ENCODE data around the gene KIRREL3. TPM values are rescaled to one million over a fixed set of nuclear protein-coding genes. Genes with fewer than 3 reads are reported as not detected.

KIRREL3 gene
- total RNA-seq, 1 donor from 2014 or later, result not detected

GRCh38 chr11:126436209-126436755 lies 564.3 kb downstream of the KIRREL3 start:
- Histone ChIP-seq H3K27me3 (ENCODE audit: control insufficient read depth, insufficient read depth, low read length) (peaks cover 4% of the 10 kb centered on the region), H3K4me3 (ENCODE audit: low read depth, low read length) (no peak overlapping the region), H3K36me3 (ENCODE audit: control insufficient read depth, insufficient read depth, low read length) (no peaks in the 10 kb centered on the region)
- FAIRE-seq, result no peak
- DNase-seq (ENCODE audit: low read depth), result no peak
- TF ChIP-seq CTCF (IDR thresholded peaks at IDR 0.05; ENCODE audit: insufficient read depth, low read length, severe bottlenecking), result no peak

GRCh38 chr11:126434950-126435335 lies 565.6 kb downstream of the KIRREL3 start:
- H3K36me3 ChIP-seq (ENCODE audit: control insufficient read depth, insufficient read depth, low read length), result no peaks in the 10 kb centered on the region
- FAIRE-seq, result no peak
- H3K4me3 ChIP-seq (ENCODE audit: low read depth, low read length), result no peak overlapping the region
- DNase-seq (ENCODE audit: low read depth), result no peak
- no peak for TF ChIP-seq CTCF (IDR thresholded peaks at IDR 0.05; ENCODE audit: insufficient read depth, low read length, severe bottlenecking)
- H3K27me3 ChIP-seq (ENCODE audit: control insufficient read depth, insufficient read depth, low read length), result peaks cover 2% of the 10 kb centered on the region

- H3K27me3 ChIP-seq (ENCODE audit: control insufficient read depth, insufficient read depth, low read length), result no peaks in the 10 kb centered on the region
- DNase-seq (ENCODE audit: low read depth) (no peak), FAIRE-seq (no peak)
- no peaks in the 10 kb centered on the region for H3K36me3 ChIP-seq (ENCODE audit: control insufficient read depth, insufficient read depth, low read length)
- no peak overlapping the region for H3K4me3 ChIP-seq (ENCODE audit: low read depth, low read length)
- TF ChIP-seq CTCF (IDR thresholded peaks at IDR 0.05; ENCODE audit: insufficient read depth, low read length, severe bottlenecking), result no peak
Observed at GRCh38 chr11:126433989-126434949, 566.3 kb downstream of the KIRREL3 start.

GRCh38 chr11:126433244-126433846 lies 567.2 kb downstream of the KIRREL3 start:
- H3K27me3 ChIP-seq (ENCODE audit: control insufficient read depth, insufficient read depth, low read length), result no peaks in the 10 kb centered on the region
- no peak for TF ChIP-seq CTCF (IDR thresholded peaks at IDR 0.05; ENCODE audit: insufficient read depth, low read length, severe bottlenecking)
- DNase-seq (ENCODE audit: low read depth), result no peak
- FAIRE-seq, result no peak
- no peak overlapping the region for H3K4me3 ChIP-seq (ENCODE audit: low read depth, low read length)
- no peaks in the 10 kb centered on the region for H3K36me3 ChIP-seq (ENCODE audit: control insufficient read depth, insufficient read depth, low read length)

GRCh38 chr11:126432525-126432924 lies 568.0 kb downstream of the KIRREL3 start:
- no peak for FAIRE-seq
- DNase-seq (ENCODE audit: low read depth), result no peak
- no peak overlapping the region for H3K4me3 ChIP-seq (ENCODE audit: low read depth, low read length)
- H3K27me3 ChIP-seq (ENCODE audit: control insufficient read depth, insufficient read depth, low read length), result no peaks in the 10 kb centered on the region
- no peaks in the 10 kb centered on the region for H3K36me3 ChIP-seq (ENCODE audit: control insufficient read depth, insufficient read depth, low read length)
- no peak for TF ChIP-seq CTCF (IDR thresholded peaks at IDR 0.05; ENCODE audit: insufficient read depth, low read length, severe bottlenecking)

Data from bronchial epithelial cell (primary cell).